ENCODE data around the gene VPS25.
"Not testable (repeated sequence)": the region's sequence is repeated elsewhere in the genome, so short reads cannot be mapped to it uniquely, and the experiment has no call there.

Gene VPS25

GRCh38 chr17:42769964-42770363 lies 3.3 kb upstream of the VPS25 start:
- not testable (repeated sequence) for DNase-seq

GRCh38 chr17:42772945-42773289 lies 332 bp upstream of the VPS25 start:
- no peak for DNase-seq

- no peak for DNase-seq
These were observed 957 bp downstream of the VPS25 start for GRCh38 chr17:42774066-42774745.

- DNase-seq = peak; percentile 63
These were observed 2.4 kb downstream of the VPS25 start for GRCh38 chr17:42775534-42776098.

- DNase-seq = no peak
These were observed 5.3 kb downstream of the VPS25 start for GRCh38 chr17:42778570-42778969.

GRCh38 chr17:42779304-42779935 lies 6.2 kb downstream of the VPS25 start:
- no peak for DNase-seq

GRCh38 chr17:42779936-42780850 lies 6.9 kb downstream of the VPS25 start, which contains the start of gene WNK4:
Gene WNK4, plus strand, starts transcription at chr17:42780610. Its CDS starts 89 bp downstream, at chr17:42780699.
- DNase-seq = no peak

- DNase-seq = no peak
These were observed 7.8 kb downstream of the VPS25 start for GRCh38 chr17:42780851-42781638.

- DNase-seq = no peak
These were observed 8.5 kb downstream of the VPS25 start for GRCh38 chr17:42781639-42782165.

- DNase-seq = no peak
These were observed 9.2 kb downstream of the VPS25 start for GRCh38 chr17:42782166-42783061.

- no peak for DNase-seq
These were observed 10.0 kb downstream of the VPS25 start for GRCh38 chr17:42783062-42783790.

GRCh38 chr17:42783791-42784138 lies 10.5 kb downstream of the VPS25 start:
- no peak for DNase-seq

- no peak for DNase-seq
These were observed 11.2 kb downstream of the VPS25 start for GRCh38 chr17:42784409-42784808.

GRCh38 chr17:42784811-42785592 lies 11.8 kb downstream of the VPS25 start:
- DNase-seq = no peak

- no peak for DNase-seq
These were observed 14.0 kb downstream of the VPS25 start for GRCh38 chr17:42787266-42787665.

GRCh38 chr17:42791948-42792347 lies 18.7 kb downstream of the VPS25 start:
- DNase-seq = no peak

GRCh38 chr17:42792545-42792944 lies 19.3 kb downstream of the VPS25 start:
- DNase-seq = no peak

GRCh38 chr17:42795061-42795460 lies 21.8 kb downstream of the VPS25 start:
- peak; percentile 18 for DNase-seq

- DNase-seq = no peak
These were observed 22.2 kb downstream of the VPS25 start for GRCh38 chr17:42795465-42795864.

Data from GDM1 (cell line).